Body of pancreas (tissue), 4 donors: ENCODE results near the gene HSH2D.

Experiments
- CTCF ChIP-seq, 7 experiments: fragments of 450-650 bp in 4 of 7; fragments of 200-600 bp in 3 of 7; sonication (generic) in 3 of 7; IDR thresholded peaks; one replicate each; pipeline ENCODE4 v1.5.1; 2016 to 2019; ENCODE audit warnings: antibody characterized with exemption in 7 of 7
- POLR2A ChIP-seq, 3 donors: fragments of 450-650 bp; IDR thresholded peaks; one replicate each; pipeline ENCODE4 v1.6.1; 2016; ENCODE audit warnings: antibody characterized with exemption in 3 of 3, mild to moderate bottlenecking in 2 of 3

- no peak for TF ChIP-seq CTCF (IDR thresholded peaks at IDR 0.05)
- TF ChIP-seq POLR2A (IDR thresholded peaks at IDR 0.05) = no peak
Observed at GRCh38 chr19:16175954-16176353, 32.5 kb downstream of the HSH2D start.
